Neural cell (in vitro differentiated cells): Measurements from ENCODE around the gene NEK6.
"Not testable (repeated sequence)": the region's sequence is repeated elsewhere in the genome, so short reads cannot be mapped to it uniquely, and the experiment has no call there.

Experiments
- POLR2AphosphoS5 ChIP-seq: IDR thresholded peaks from 2 replicates; pipeline ENCODE4 v1.6.1; 2012
- TF ChIP-seq, protein P1 (sequence below): fragments of 450-650 bp; IDR thresholded peaks from 2 replicates; pipeline ENCODE4 v1.5.1; 2014; ENCODE audit warnings: antibody characterized with exemption, mild to moderate bottlenecking, moderate library complexity; ENCODE audit not compliant: poor library complexity, severe bottlenecking

GRCh38 chr9:124252878-124253277 is 4.9 kb upstream of the NEK6 start:
- TF ChIP-seq, protein P1, sequence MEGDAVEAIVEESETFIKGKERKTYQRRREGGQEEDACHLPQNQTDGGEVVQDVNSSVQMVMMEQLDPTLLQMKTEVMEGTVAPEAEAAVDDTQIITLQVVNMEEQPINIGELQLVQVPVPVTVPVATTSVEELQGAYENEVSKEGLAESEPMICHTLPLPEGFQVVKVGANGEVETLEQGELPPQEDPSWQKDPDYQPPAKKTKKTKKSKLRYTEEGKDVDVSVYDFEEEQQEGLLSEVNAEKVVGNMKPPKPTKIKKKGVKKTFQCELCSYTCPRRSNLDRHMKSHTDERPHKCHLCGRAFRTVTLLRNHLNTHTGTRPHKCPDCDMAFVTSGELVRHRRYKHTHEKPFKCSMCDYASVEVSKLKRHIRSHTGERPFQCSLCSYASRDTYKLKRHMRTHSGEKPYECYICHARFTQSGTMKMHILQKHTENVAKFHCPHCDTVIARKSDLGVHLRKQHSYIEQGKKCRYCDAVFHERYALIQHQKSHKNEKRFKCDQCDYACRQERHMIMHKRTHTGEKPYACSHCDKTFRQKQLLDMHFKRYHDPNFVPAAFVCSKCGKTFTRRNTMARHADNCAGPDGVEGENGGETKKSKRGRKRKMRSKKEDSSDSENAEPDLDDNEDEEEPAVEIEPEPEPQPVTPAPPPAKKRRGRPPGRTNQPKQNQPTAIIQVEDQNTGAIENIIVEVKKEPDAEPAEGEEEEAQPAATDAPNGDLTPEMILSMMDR, result not testable (repeated sequence)
- not testable (repeated sequence) for TF ChIP-seq POLR2AphosphoS5
